Stomach (tissue), 4 donors: Measurements from ENCODE around the gene ABCC1.

ENCODE experiments used
- CTCF ChIP-seq, 7 experiments: fragments of 450-650 bp in 4 of 7; fragments of 200-600 bp in 3 of 7; sonication (generic) in 3 of 7; IDR thresholded peaks; one replicate each; pipeline ENCODE4 v1.5.1; 2016 to 2019; ENCODE audit warnings: antibody characterized with exemption in 7 of 7, control low read depth in 2 of 7, mild to moderate bottlenecking in 1 of 7
- EP300 ChIP-seq: sonication (generic); formaldehyde crosslinking; IDR thresholded peaks from one replicate; pipeline ENCODE4 v1.6.1; 2017; ENCODE audit warnings: antibody characterized with exemption
- POLR2A ChIP-seq, 4 donors: fragments of 450-650 bp; IDR thresholded peaks; one replicate each; pipeline ENCODE4 v1.6.1; 2016; ENCODE audit warnings: antibody characterized with exemption in 4 of 4, control low read depth in 2 of 4, mild to moderate bottlenecking in 1 of 4, moderate library complexity in 1 of 4

- TF ChIP-seq POLR2A (IDR thresholded peaks at IDR 0.05), result no peak
- TF ChIP-seq EP300, result no peak
- no peak for TF ChIP-seq CTCF (IDR thresholded peaks at IDR 0.05)
These were observed 123.7 kb downstream of the ABCC1 start for GRCh38 chr16:16073001-16073545.
